A549 (cell line): ENCODE results near the gene CA11. TPM values are rescaled to one million over a fixed set of nuclear protein-coding genes. Genes with fewer than 3 reads are reported as not detected.

Experiments used
- polyA plus RNA-seq, 4 experiments: library from polyadenylated mRNA; depleted of rRNA in 3 of 4; stranded (reverse); fragments of >200 nt; fragmentation: RNase III in 1 of 4; extraction: RNeasy Plus Mini Kit Qiagen cat#74134 plus additional on column Dnase treatment in 1 of 4; gene quantifications; 2 replicates in 3 of 4; 3 replicates in 1 of 4; pipeline ENCODE4 v1.2.3, GENCODE V29; 2011 to 2017

Gene CA11
- polyA plus RNA-seq, 2 of the 4 experiments (the other 2 are of a cell fraction) = 9.8 to 21.0 TPM

Other genes with a start within 250 kb of the CA11 start
- 40.0 and 48.1 TPM in 2 replicates for gene GRWD1, start 200.2 kb downstream of the CA11 start, polyA plus RNA-seq (2011; rRNA removed)
- gene GRWD1, start 200.2 kb downstream of the CA11 start, polyA plus RNA-seq (2017; fragmentation: RNase III; extraction: RNeasy Plus Mini Kit Qiagen cat#74134 plus additional on column Dnase treatment) = 82.1 to 87.0 TPM (median 84.2 TPM) in 3 replicates
- gene KCNJ14, start 190.6 kb downstream of the CA11 start, polyA plus RNA-seq (2011; rRNA removed) = 1.9 and 2.2 TPM in 2 replicates
- 1.3 to 1.4 TPM (median 1.3 TPM) in 3 replicates for gene KCNJ14, start 190.6 kb downstream of the CA11 start, polyA plus RNA-seq (2017; fragmentation: RNase III; extraction: RNeasy Plus Mini Kit Qiagen cat#74134 plus additional on column Dnase treatment)
- gene CYTH2, start 176.8 kb downstream of the CA11 start, polyA plus RNA-seq (2011; rRNA removed) = 33.4 and 36.9 TPM in 2 replicates
- 42.3 to 55.4 TPM (median 50.5 TPM) in 3 replicates for gene CYTH2, start 176.8 kb downstream of the CA11 start, polyA plus RNA-seq (2017; fragmentation: RNase III; extraction: RNeasy Plus Mini Kit Qiagen cat#74134 plus additional on column Dnase treatment)
- gene LMTK3, start 134.4 kb downstream of the CA11 start, polyA plus RNA-seq (2011; rRNA removed) = 0.62 and 0.95 TPM in 2 replicates
- 4.6 to 6.1 TPM (median 5.6 TPM) in 3 replicates for gene LMTK3, start 134.4 kb downstream of the CA11 start, polyA plus RNA-seq (2017; fragmentation: RNase III; extraction: RNeasy Plus Mini Kit Qiagen cat#74134 plus additional on column Dnase treatment)
- gene SULT2B1, start 94.0 kb downstream of the CA11 start, polyA plus RNA-seq (2011; rRNA removed) = 22.2 and 22.4 TPM in 2 replicates
- gene SULT2B1, start 94.0 kb downstream of the CA11 start, polyA plus RNA-seq (2017; fragmentation: RNase III; extraction: RNeasy Plus Mini Kit Qiagen cat#74134 plus additional on column Dnase treatment) = 30.1 to 36.5 TPM (median 34.3 TPM) in 3 replicates
- gene SPACA4, start 39.4 kb downstream of the CA11 start, polyA plus RNA-seq (2011; rRNA removed) = 0.08 and 0.09 TPM in 2 replicates
- 0.12 to 0.13 TPM in 2 of 3 replicates, not detected in the other for gene SPACA4, start 39.4 kb downstream of the CA11 start, polyA plus RNA-seq (2017; fragmentation: RNase III; extraction: RNeasy Plus Mini Kit Qiagen cat#74134 plus additional on column Dnase treatment)
- gene FAM83E, start 31.1 kb downstream of the CA11 start, polyA plus RNA-seq (2011; rRNA removed) = 0.16 and 0.45 TPM in 2 replicates
- gene FAM83E, start 31.1 kb downstream of the CA11 start, polyA plus RNA-seq (2017; fragmentation: RNase III; extraction: RNeasy Plus Mini Kit Qiagen cat#74134 plus additional on column Dnase treatment) = 0.24 to 0.45 TPM (median 0.41 TPM) in 3 replicates
- gene RPL18, start 27.0 kb downstream of the CA11 start, polyA plus RNA-seq (2011; rRNA removed) = 1,390 and 1,780 TPM in 2 replicates
- gene RPL18, start 27.0 kb downstream of the CA11 start, polyA plus RNA-seq (2017; fragmentation: RNase III; extraction: RNeasy Plus Mini Kit Qiagen cat#74134 plus additional on column Dnase treatment) = 2,568 to 2,696 TPM (median 2,647 TPM) in 3 replicates
- 5.5 and 6.1 TPM in 2 replicates for gene SPHK2, start 26.7 kb downstream of the CA11 start, polyA plus RNA-seq (2011; rRNA removed)
- gene SPHK2, start 26.7 kb downstream of the CA11 start, polyA plus RNA-seq (2017; fragmentation: RNase III; extraction: RNeasy Plus Mini Kit Qiagen cat#74134 plus additional on column Dnase treatment) = 14.7 to 18.3 TPM (median 17.1 TPM) in 3 replicates
- 1.8 and 2.5 TPM in 2 replicates for gene DBP, start 8.8 kb downstream of the CA11 start, polyA plus RNA-seq (2011; rRNA removed)
- 3.8 to 5.5 TPM (median 4.1 TPM) in 3 replicates for gene DBP, start 8.8 kb downstream of the CA11 start, polyA plus RNA-seq (2017; fragmentation: RNase III; extraction: RNeasy Plus Mini Kit Qiagen cat#74134 plus additional on column Dnase treatment)
- 0.22 and 0.41 TPM in 2 replicates for gene NTN5, start 26.8 kb upstream of the CA11 start, polyA plus RNA-seq (2011; rRNA removed)
- 0.18 to 0.44 TPM (median 0.28 TPM) in 3 replicates for gene NTN5, start 26.8 kb upstream of the CA11 start, polyA plus RNA-seq (2017; fragmentation: RNase III; extraction: RNeasy Plus Mini Kit Qiagen cat#74134 plus additional on column Dnase treatment)
- not detected in 2 replicates for gene FUT2, start 49.8 kb upstream of the CA11 start, polyA plus RNA-seq (2011; rRNA removed)
- gene FUT2, start 49.8 kb upstream of the CA11 start, polyA plus RNA-seq (2017; fragmentation: RNase III; extraction: RNeasy Plus Mini Kit Qiagen cat#74134 plus additional on column Dnase treatment) = not detected in 3 replicates
- 0.45 and 0.52 TPM in 2 replicates for gene MAMSTR, start 73.5 kb upstream of the CA11 start, polyA plus RNA-seq (2011; rRNA removed)
- gene MAMSTR, start 73.5 kb upstream of the CA11 start, polyA plus RNA-seq (2017; fragmentation: RNase III; extraction: RNeasy Plus Mini Kit Qiagen cat#74134 plus additional on column Dnase treatment) = 0.33 to 0.44 TPM (median 0.40 TPM) in 3 replicates
- gene RASIP1, start 94.4 kb upstream of the CA11 start, polyA plus RNA-seq (2011; rRNA removed) = 0.33 and 0.40 TPM in 2 replicates
- gene RASIP1, start 94.4 kb upstream of the CA11 start, polyA plus RNA-seq (2017; fragmentation: RNase III; extraction: RNeasy Plus Mini Kit Qiagen cat#74134 plus additional on column Dnase treatment) = 0.36 to 0.62 TPM (median 0.45 TPM) in 3 replicates
- not detected in 2 replicates for gene IZUMO1, start 100.7 kb upstream of the CA11 start, polyA plus RNA-seq (2011; rRNA removed)
- not detected in 3 replicates for gene IZUMO1, start 100.7 kb upstream of the CA11 start, polyA plus RNA-seq (2017; fragmentation: RNase III; extraction: RNeasy Plus Mini Kit Qiagen cat#74134 plus additional on column Dnase treatment)
- 1.4 and 1.5 TPM in 2 replicates for gene FUT1, start 106.5 kb upstream of the CA11 start, polyA plus RNA-seq (2011; rRNA removed)
- 0.05 to 0.13 TPM (median 0.09 TPM) in 3 replicates for gene FUT1, start 106.5 kb upstream of the CA11 start, polyA plus RNA-seq (2017; fragmentation: RNase III; extraction: RNeasy Plus Mini Kit Qiagen cat#74134 plus additional on column Dnase treatment)
- 0.06 TPM in 1 of 2 replicates, not detected in the other for gene FGF21, start 109.3 kb upstream of the CA11 start, polyA plus RNA-seq (2011; rRNA removed)
- gene FGF21, start 109.3 kb upstream of the CA11 start, polyA plus RNA-seq (2017; fragmentation: RNase III; extraction: RNeasy Plus Mini Kit Qiagen cat#74134 plus additional on column Dnase treatment) = not detected in 3 replicates
- gene BCAT2, start 164.8 kb upstream of the CA11 start, polyA plus RNA-seq (2011; rRNA removed) = 30.4 and 31.9 TPM in 2 replicates
- gene BCAT2, start 164.8 kb upstream of the CA11 start, polyA plus RNA-seq (2017; fragmentation: RNase III; extraction: RNeasy Plus Mini Kit Qiagen cat#74134 plus additional on column Dnase treatment) = 46.4 to 47.9 TPM (median 47.2 TPM) in 3 replicates
- gene HSD17B14, start 190.3 kb upstream of the CA11 start, polyA plus RNA-seq (2011; rRNA removed) = 8.1 and 11.1 TPM in 2 replicates
- 10.6 to 20.9 TPM (median 19.5 TPM) in 3 replicates for gene HSD17B14, start 190.3 kb upstream of the CA11 start, polyA plus RNA-seq (2017; fragmentation: RNase III; extraction: RNeasy Plus Mini Kit Qiagen cat#74134 plus additional on column Dnase treatment)
- gene PLEKHA4, start 222.4 kb upstream of the CA11 start, polyA plus RNA-seq (2011; rRNA removed) = 0.34 and 0.42 TPM in 2 replicates
- 0.46 to 0.78 TPM (median 0.47 TPM) in 3 replicates for gene PLEKHA4, start 222.4 kb upstream of the CA11 start, polyA plus RNA-seq (2017; fragmentation: RNase III; extraction: RNeasy Plus Mini Kit Qiagen cat#74134 plus additional on column Dnase treatment)
- gene PPP1R15A, start 226.2 kb upstream of the CA11 start, polyA plus RNA-seq (2011; rRNA removed) = 49.0 and 74.2 TPM in 2 replicates
- 28.1 to 29.7 TPM (median 29.2 TPM) in 3 replicates for gene PPP1R15A, start 226.2 kb upstream of the CA11 start, polyA plus RNA-seq (2017; fragmentation: RNase III; extraction: RNeasy Plus Mini Kit Qiagen cat#74134 plus additional on column Dnase treatment)